ENCODE data around the gene ZNF414.
A peak's percentile ranks its signal among the peaks of the same experiment; 100 is the strongest.

The ZNF414 gene

DNA sequence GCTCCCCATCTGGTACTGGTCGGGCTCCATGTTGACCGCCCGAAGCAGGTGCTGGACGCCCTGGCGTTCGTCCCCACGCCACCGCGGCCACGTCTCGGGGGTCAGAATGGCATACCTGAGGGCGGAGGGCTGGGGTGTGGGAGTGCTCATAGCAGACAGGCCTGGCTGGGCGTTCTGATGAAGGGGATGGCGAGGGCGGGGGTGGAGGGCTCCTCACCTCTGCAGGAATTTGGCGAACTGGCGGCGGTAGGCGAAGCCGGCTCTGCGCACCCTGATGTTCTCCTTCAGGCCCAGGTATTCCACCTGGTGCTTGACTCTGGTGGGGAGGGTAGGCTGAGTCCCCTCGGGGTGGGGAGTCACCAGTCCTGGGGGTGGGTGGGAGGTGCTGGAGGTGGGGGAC, 22.3 kb upstream of the ZNF414 start:
- no peaks in the 10 kb centered on the region for H3K4me1 ChIP-seq (ENCODE audit: control insufficient read depth, insufficient read depth, low read length)
- no peak overlapping the region for H3K4me3 ChIP-seq (ENCODE audit: low read depth, low read length)
- no peaks in the 10 kb centered on the region for H3K36me3 ChIP-seq (ENCODE audit: control insufficient read depth, insufficient read depth, low read length)

GRCh38 chr19:8532225-8532624, 18.3 kb upstream of the ZNF414 start:
- no peak overlapping the region for H3K4me3 ChIP-seq (ENCODE audit: low read depth, low read length)
- H3K9me3 ChIP-seq (ENCODE audit: control insufficient read depth, insufficient read depth, low read length): no peaks in the 10 kb centered on the region
- H3K36me3 ChIP-seq (ENCODE audit: control insufficient read depth, insufficient read depth, low read length): no peaks in the 10 kb centered on the region
- H3K9ac ChIP-seq (ENCODE audit: low read depth, low read length): no peak overlapping the region
- no peaks in the 10 kb centered on the region for H3K4me1 ChIP-seq (ENCODE audit: control insufficient read depth, insufficient read depth, low read length)
- no peaks in the 10 kb centered on the region for H3K27me3 ChIP-seq (ENCODE audit: control insufficient read depth, insufficient read depth, low read length)

More for the DNA sequence above, 22.3 kb upstream of the ZNF414 start:
- Histone ChIP-seq H3K9ac (ENCODE audit: low read depth, low read length) (no peak overlapping the region), H3K9me3 (ENCODE audit: control insufficient read depth, insufficient read depth, low read length) (no peaks in the 10 kb centered on the region), H3K27me3 (ENCODE audit: control insufficient read depth, insufficient read depth, low read length) (no peaks in the 10 kb centered on the region)

DNA sequence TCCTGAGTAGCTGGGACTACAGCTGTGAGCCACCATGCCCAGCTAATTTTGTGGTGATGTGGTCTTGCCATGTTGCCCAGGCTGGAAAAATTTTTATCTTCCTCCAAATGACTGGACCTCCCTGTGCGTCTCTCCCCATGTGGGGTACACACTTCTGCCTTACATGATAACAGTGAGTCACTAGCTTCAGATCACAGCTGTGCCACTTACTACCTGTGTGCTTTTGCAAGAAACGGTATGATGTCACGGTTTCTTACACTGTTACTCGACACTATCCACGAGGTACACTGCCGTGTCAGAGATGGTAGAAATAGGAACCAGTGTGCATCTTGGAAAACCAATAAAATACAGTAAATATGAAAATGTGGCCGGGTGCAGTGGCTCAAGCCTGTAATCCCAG, 17.5 kb upstream of the ZNF414 start:
- H3K36me3 ChIP-seq (ENCODE audit: control insufficient read depth, insufficient read depth, low read length): no peaks in the 10 kb centered on the region
- H3K4me3 ChIP-seq (ENCODE audit: low read depth, low read length): no peak overlapping the region
- H3K4me1 ChIP-seq (ENCODE audit: control insufficient read depth, insufficient read depth, low read length): no peaks in the 10 kb centered on the region
- H3K9me3 ChIP-seq (ENCODE audit: control insufficient read depth, insufficient read depth, low read length): no peaks in the 10 kb centered on the region
- H3K9ac ChIP-seq (ENCODE audit: low read depth, low read length): no peak overlapping the region
- H3K27me3 ChIP-seq (ENCODE audit: control insufficient read depth, insufficient read depth, low read length): peaks cover 3% of the 10 kb centered on the region

DNA sequence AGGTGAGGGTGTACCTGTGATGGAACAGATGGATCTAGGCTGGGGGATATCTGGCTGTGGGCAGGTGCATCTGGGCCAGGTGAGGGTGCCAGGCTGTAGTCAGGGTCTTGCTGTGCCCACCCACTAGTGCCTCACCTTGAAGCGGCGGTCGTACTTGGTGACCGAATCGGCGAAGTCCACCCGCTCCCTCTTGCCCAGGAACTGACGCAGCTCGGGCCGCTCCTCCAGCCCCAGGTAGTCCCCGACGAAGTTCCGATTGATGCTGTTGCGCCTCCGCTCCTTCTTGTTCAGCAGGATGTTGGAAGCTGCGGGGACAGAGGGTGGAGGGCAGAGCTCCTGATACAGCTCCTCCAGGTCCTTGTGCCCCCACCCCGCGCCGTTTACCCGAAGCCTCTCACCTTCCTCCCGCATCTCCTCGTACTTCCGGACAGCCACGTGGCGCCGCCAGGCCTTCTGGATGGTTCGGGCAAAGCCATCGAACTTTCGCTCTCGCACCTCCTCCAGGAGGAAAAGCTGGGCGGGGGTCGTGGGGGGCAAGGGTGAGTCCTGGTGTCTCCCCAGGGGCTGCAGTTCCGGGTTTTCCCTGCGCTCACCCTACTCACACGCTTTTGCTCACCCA, 16.2 kb upstream of the ZNF414 start:
- H3K27me3 ChIP-seq (ENCODE audit: control insufficient read depth, insufficient read depth, low read length): peaks cover 3% of the 10 kb centered on the region
- H3K9me3 ChIP-seq (ENCODE audit: control insufficient read depth, insufficient read depth, low read length): no peaks in the 10 kb centered on the region
- no peak overlapping the region for H3K4me3 ChIP-seq (ENCODE audit: low read depth, low read length)
- H3K9ac ChIP-seq (ENCODE audit: low read depth, low read length): no peak overlapping the region
- no peaks in the 10 kb centered on the region for H3K36me3 ChIP-seq (ENCODE audit: control insufficient read depth, insufficient read depth, low read length)
- H3K4me1 ChIP-seq (ENCODE audit: control insufficient read depth, insufficient read depth, low read length): no peaks in the 10 kb centered on the region

GRCh38 chr19:8529369-8530006, 15.5 kb upstream of the ZNF414 start:
- H3K9me3 ChIP-seq (ENCODE audit: control insufficient read depth, insufficient read depth, low read length): no peaks in the 10 kb centered on the region
- H3K4me3 ChIP-seq (ENCODE audit: low read depth, low read length): no peak overlapping the region
- H3K9ac ChIP-seq (ENCODE audit: low read depth, low read length): no peak overlapping the region
- H3K4me1 ChIP-seq (ENCODE audit: control insufficient read depth, insufficient read depth, low read length): no peaks in the 10 kb centered on the region
- H3K36me3 ChIP-seq (ENCODE audit: control insufficient read depth, insufficient read depth, low read length): no peaks in the 10 kb centered on the region
- peaks cover 3% of the 10 kb centered on the region for H3K27me3 ChIP-seq (ENCODE audit: control insufficient read depth, insufficient read depth, low read length)

GRCh38 chr19:8528500-8528899, 14.5 kb upstream of the ZNF414 start:
- no peak overlapping the region for H3K9ac ChIP-seq (ENCODE audit: low read depth, low read length)
- no peaks in the 10 kb centered on the region for H3K36me3 ChIP-seq (ENCODE audit: control insufficient read depth, insufficient read depth, low read length)
- no peaks in the 10 kb centered on the region for H3K9me3 ChIP-seq (ENCODE audit: control insufficient read depth, insufficient read depth, low read length)
- H3K4me3 ChIP-seq (ENCODE audit: low read depth, low read length): no peak overlapping the region
- H3K27me3 ChIP-seq (ENCODE audit: control insufficient read depth, insufficient read depth, low read length): peaks cover 3% of the 10 kb centered on the region
- no peaks in the 10 kb centered on the region for H3K4me1 ChIP-seq (ENCODE audit: control insufficient read depth, insufficient read depth, low read length)

DNA sequence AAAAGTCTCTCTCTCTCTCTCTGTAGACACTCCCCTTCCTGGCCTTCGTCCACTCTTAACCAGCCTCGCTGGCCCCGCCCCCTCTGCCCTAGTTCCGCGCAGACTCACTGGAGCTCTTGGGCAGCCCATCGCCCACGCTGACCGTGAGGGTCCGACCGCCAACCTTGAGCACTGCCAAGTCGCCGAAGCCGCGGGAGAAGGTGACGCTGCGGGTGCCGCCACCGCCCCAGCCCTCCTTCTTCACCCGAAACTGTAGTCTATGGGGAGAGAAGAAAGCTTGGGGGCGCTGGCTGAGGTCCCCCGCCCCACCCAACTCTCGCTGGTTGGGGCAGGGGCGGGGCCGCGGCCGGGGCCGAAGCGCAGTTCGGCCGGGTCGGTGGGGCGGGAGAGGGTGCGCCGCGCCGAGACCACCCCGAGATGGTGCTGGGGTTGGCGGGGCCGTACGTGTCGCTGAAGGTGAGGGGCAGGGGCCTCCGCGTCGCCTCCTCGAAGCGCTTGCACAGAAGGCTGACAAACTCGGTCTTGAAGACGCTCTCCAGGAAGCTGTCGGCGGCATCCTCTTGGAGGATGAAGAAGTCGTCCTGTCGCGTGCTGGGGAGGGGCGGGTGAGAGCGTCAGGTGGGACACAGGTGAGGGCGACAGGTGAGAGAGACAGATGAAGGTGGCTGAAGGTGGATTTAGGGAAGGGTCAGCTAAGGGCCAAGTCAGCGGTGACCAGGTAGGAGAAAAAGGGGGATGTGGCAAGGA, 12.6 kb upstream of the ZNF414 start:
- H3K9me3 ChIP-seq (ENCODE audit: control insufficient read depth, insufficient read depth, low read length): no peaks in the 10 kb centered on the region
- H3K9ac ChIP-seq (ENCODE audit: low read depth, low read length): no peak overlapping the region
- peaks cover 3% of the 10 kb centered on the region for H3K27me3 ChIP-seq (ENCODE audit: control insufficient read depth, insufficient read depth, low read length)
- H3K36me3 ChIP-seq (ENCODE audit: control insufficient read depth, insufficient read depth, low read length): no peaks in the 10 kb centered on the region
- peak overlapping the region; percentile 77 for H3K4me3 ChIP-seq (ENCODE audit: low read depth, low read length)
- H3K4me1 ChIP-seq (ENCODE audit: control insufficient read depth, insufficient read depth, low read length): no peaks in the 10 kb centered on the region

DNA sequence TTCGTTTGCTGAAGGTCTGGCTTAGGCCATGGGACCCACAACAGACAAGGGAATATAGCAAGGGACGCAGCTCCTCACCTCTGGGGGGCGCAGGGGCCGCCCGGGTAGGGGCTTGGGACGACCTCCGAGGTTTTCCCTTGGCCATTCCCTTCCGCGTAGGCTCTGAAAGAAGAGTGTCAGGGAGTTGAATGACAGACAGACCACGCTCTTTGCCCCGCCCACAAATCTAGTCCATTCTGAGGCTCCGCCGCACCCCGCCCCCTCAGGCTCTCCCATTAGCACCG, 11.4 kb upstream of the ZNF414 start:
- Histone ChIP-seq H3K4me1 (ENCODE audit: control insufficient read depth, insufficient read depth, low read length) (no peaks in the 10 kb centered on the region), H3K27me3 (ENCODE audit: control insufficient read depth, insufficient read depth, low read length) (peaks cover 3% of the 10 kb centered on the region), H3K4me3 (ENCODE audit: low read depth, low read length) (no peak overlapping the region), H3K9ac (ENCODE audit: low read depth, low read length) (no peak overlapping the region), H3K36me3 (ENCODE audit: control insufficient read depth, insufficient read depth, low read length) (no peaks in the 10 kb centered on the region), H3K9me3 (ENCODE audit: control insufficient read depth, insufficient read depth, low read length) (no peaks in the 10 kb centered on the region)

DNA sequence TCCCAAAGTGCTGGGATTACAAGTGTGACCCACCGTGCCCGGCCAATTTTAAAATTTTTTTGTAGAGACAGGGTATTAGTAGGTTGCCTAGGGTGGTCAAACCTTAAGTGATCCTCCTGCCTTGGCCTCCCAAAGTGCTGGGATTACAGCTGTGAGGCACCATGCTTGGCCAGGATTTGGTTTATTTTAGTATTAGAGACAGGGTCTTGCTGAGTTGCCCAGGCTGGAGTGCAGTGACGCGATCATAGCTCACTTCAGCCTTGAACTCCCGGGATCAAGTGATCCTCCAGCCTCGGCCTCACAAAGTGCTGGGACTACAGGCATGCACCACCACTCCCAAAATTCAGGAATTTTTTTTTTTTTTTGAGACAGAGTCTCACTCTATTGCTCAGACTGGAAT, 5.4 kb upstream of the ZNF414 start:
- Histone ChIP-seq H3K36me3 (ENCODE audit: control insufficient read depth, insufficient read depth, low read length) (no peaks in the 10 kb centered on the region), H3K9ac (ENCODE audit: low read depth, low read length) (no peak overlapping the region), H3K4me3 (ENCODE audit: low read depth, low read length) (no peak overlapping the region), H3K27me3 (ENCODE audit: control insufficient read depth, insufficient read depth, low read length) (no peaks in the 10 kb centered on the region), H3K9me3 (ENCODE audit: control insufficient read depth, insufficient read depth, low read length) (no peaks in the 10 kb centered on the region), H3K4me1 (ENCODE audit: control insufficient read depth, insufficient read depth, low read length) (no peaks in the 10 kb centered on the region)

GRCh38 chr19:8518536-8518935, 4.6 kb upstream of the ZNF414 start:
- Histone ChIP-seq H3K9ac (ENCODE audit: low read depth, low read length) (no peak overlapping the region), H3K4me3 (ENCODE audit: low read depth, low read length) (no peak overlapping the region), H3K36me3 (ENCODE audit: control insufficient read depth, insufficient read depth, low read length) (no peaks in the 10 kb centered on the region), H3K4me1 (ENCODE audit: control insufficient read depth, insufficient read depth, low read length) (no peaks in the 10 kb centered on the region), H3K27me3 (ENCODE audit: control insufficient read depth, insufficient read depth, low read length) (no peaks in the 10 kb centered on the region), H3K9me3 (ENCODE audit: control insufficient read depth, insufficient read depth, low read length) (no peaks in the 10 kb centered on the region)

DNA sequence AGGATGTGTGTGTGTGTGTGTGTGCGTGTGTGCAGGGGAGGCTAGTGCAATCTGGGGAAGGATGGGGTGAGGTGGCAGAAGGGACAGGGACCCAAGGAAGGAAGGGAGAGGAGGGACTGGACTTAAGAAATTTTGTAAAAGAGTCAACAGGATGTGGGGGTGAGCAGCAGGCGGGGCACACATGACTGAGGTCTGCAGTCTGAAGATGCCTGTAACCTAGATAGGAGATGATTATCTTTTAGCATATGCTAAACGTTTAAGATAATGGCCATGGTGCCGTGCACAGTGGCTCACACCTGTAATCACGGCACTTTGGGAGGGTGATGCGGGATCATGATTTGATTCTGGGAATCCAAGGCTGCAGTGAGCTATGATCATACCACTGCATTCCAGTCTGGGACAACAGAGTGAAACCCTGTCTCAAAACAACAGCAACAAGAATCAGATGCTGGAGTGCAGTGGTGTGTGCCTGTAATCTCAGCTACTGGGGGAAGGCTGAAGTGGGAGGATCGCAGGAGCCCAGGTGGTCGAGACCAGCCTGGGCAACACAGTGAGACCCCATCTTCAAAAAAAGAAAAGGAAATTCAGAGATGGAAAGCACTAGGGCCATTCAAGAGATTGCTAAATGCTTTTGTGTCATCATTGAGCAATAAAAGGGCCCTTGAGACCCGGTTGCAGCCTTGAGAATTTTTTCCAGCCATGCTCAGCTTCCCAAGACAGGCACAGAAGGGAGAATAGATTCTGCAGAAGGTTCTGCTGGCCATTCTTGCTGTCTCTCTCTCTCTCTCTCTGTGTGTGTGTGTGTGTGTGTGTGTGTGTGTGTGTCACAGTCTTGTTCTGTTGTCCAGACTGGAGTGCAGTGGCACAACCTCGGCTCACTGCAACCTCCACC, 3.8 kb upstream of the ZNF414 start:
- H3K4me1 ChIP-seq (ENCODE audit: control insufficient read depth, insufficient read depth, low read length): no peaks in the 10 kb centered on the region
- H3K9me3 ChIP-seq (ENCODE audit: control insufficient read depth, insufficient read depth, low read length): no peaks in the 10 kb centered on the region
- no peaks in the 10 kb centered on the region for H3K36me3 ChIP-seq (ENCODE audit: control insufficient read depth, insufficient read depth, low read length)
- H3K9ac ChIP-seq (ENCODE audit: low read depth, low read length): no peak overlapping the region
- no peak overlapping the region for H3K4me3 ChIP-seq (ENCODE audit: low read depth, low read length)
- H3K27me3 ChIP-seq (ENCODE audit: control insufficient read depth, insufficient read depth, low read length): no peaks in the 10 kb centered on the region
